H1 (cell line): ENCODE measurements around the gene ANP32A. TPM values are rescaled to one million over a fixed set of nuclear protein-coding genes. Genes with fewer than 3 reads are reported as not detected.
A peak's percentile ranks its signal among the peaks of the same experiment; 100 is the strongest.

Experiments
- CREB1 ChIP-seq: IDR thresholded peaks from 2 replicates; pipeline ENCODE4 v1.6.1; 2012; ENCODE audit warnings: inconsistent platforms
- EGR1 ChIP-seq: IDR thresholded peaks from 2 replicates; pipeline ENCODE4 v1.6.1; 2011; ENCODE audit warnings: low read depth, low read length, borderline replicate concordance
- EP300 ChIP-seq, 2 experiments: IDR thresholded peaks; 1 replicate in 1 of 2; 2 replicates in 1 of 2; pipeline ENCODE4 v1.6.1; 2011 to 2012; ENCODE audit warnings: low read depth in 2 of 2, low read length in 2 of 2, mild to moderate bottlenecking in 2 of 2, borderline replicate concordance in 1 of 2, inconsistent platforms in 1 of 2, moderate library complexity in 1 of 2
- GABPA ChIP-seq: IDR thresholded peaks from 2 replicates; pipeline ENCODE4 v1.6.1; 2011; ENCODE audit warnings: mild to moderate bottlenecking, low read length, moderate library complexity, borderline replicate concordance; ENCODE audit not compliant: insufficient read depth
- KDM4A ChIP-seq: IDR thresholded peaks from one replicate; pipeline ENCODE4 v1.7.1; 2012; ENCODE audit warnings: low read depth, mild to moderate bottlenecking, moderate library complexity, low read length, inconsistent platforms; ENCODE audit not compliant: severe bottlenecking
- NRF1 ChIP-seq: IDR thresholded peaks from 2 replicates; pipeline ENCODE4 v1.6.1; 2011; ENCODE audit warnings: mild to moderate bottlenecking, low read depth, low read length, improper control_type of control experiment
- SP1 ChIP-seq: IDR thresholded peaks from 2 replicates; pipeline ENCODE4 v1.6.1; 2011; ENCODE audit warnings: low read depth, low read length
- SP2 ChIP-seq: IDR thresholded peaks from 2 replicates; pipeline ENCODE4 v1.6.1; 2012; ENCODE audit warnings: mild to moderate bottlenecking, low read length, inconsistent platforms
- TAF1 ChIP-seq: IDR thresholded peaks from 2 replicates; pipeline ENCODE4 v1.6.1; 2011; ENCODE audit warnings: mild to moderate bottlenecking, low read depth, low read length
- YY1 ChIP-seq: IDR thresholded peaks from 2 replicates; pipeline ENCODE4 v1.6.1; 2011; ENCODE audit warnings: low read depth, mild to moderate bottlenecking, low read length
- polyA plus RNA-seq, 7 experiments: library from polyadenylated mRNA; depleted of rRNA in 3 of 7; stranded (reverse) in 5 of 7; unstranded in 2 of 7; fragments of >200 nt in 5 of 7; fragments of 200-250 nt in 2 of 7; gene quantifications; 1 replicate in 5 of 7; 2 replicates in 1 of 7; 4 replicates in 1 of 7; pipeline versions ENCODE4 v1.2.1 to v1.2.3, GENCODE V29; 2011 to 2013; ENCODE audit warnings: missing spikeins in 2 of 7, mixed read lengths in 2 of 7
- total RNA-seq: library from RNA; stranded (reverse); fragmentation: NEBNext Ultra II Directional; extraction: Animal tissue kit (Norgen Biotek cat#: 25700); gene quantifications from 2 replicates; pipeline ENCODE4 v1.2.1, GENCODE V29; 2021
- TF ChIP-seq, protein P1 (sequence below): IDR thresholded peaks from 2 replicates; pipeline ENCODE4 v1.6.1; 2012; ENCODE audit warnings: low read length, inconsistent platforms
- TF ChIP-seq, protein P2 (sequence below): IDR thresholded peaks from 2 replicates; pipeline ENCODE4 v1.6.1; 2012; ENCODE audit warnings: inconsistent platforms

Gene ANP32A
- total and polyA plus RNA-seq, 2 of the 8 experiments (the other 6 are each of a cell fraction or from before 2014, with no cell fraction given), result 70.8 to 295 TPM

DNA sequence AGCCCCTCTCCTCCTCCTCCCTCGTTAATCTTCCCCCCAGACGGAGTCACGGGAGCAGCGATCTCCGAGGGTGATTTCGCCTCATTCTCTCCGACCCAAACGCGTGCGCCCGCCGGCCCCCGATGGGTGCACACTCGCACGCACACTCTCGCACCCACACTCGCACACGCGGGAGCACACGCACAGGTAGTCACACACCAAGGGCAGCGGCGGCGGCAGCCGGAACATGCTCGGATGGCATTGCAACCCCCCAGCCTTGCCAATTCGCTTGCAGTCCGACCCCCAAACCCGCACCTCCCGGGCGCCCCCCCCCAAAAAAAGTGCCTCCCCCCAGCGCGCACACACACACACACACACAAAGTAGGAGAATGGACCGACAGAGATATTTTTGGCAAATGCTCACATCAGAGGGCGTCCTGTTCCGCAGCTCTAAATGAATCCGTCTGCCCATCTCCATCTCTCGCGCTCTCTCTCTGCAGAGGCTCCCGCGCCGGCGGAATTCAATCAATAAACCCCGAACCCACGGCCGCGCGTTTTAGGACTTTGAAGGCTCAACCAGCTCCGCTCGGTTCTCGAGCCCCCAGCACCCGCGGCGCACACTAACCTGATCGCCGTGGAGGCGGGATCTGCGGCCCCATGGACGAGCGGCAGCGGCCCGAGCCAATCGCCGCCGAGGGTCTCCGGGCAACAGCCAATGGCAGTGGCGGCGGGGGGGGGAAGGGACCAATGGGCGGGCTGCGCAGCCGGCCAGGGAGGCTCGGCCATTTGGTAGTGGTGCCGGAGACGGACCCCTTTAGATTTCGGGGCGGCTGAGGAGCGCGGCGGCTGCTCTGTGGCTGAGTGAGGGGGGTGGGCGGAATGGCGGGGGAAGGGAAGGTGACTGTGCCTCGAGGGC, at the start of gene ANP32A (continued):
- peak; percentile 19 for TF ChIP-seq KDM4A
- peak; percentile 96 for TF ChIP-seq SP1
- TF ChIP-seq CREB1, result peak; percentile 62
- TF ChIP-seq GABPA, result no peak
- TF ChIP-seq, protein P1, sequence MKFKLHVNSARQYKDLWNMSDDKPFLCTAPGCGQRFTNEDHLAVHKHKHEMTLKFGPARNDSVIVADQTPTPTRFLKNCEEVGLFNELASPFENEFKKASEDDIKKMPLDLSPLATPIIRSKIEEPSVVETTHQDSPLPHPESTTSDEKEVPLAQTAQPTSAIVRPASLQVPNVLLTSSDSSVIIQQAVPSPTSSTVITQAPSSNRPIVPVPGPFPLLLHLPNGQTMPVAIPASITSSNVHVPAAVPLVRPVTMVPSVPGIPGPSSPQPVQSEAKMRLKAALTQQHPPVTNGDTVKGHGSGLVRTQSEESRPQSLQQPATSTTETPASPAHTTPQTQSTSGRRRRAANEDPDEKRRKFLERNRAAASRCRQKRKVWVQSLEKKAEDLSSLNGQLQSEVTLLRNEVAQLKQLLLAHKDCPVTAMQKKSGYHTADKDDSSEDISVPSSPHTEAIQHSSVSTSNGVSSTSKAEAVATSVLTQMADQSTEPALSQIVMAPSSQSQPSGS, result no peak
- peak; percentile 86 for TF ChIP-seq SP2
- no peak for TF ChIP-seq EGR1
- TF ChIP-seq NRF1, result no peak
- TF ChIP-seq TAF1, result peak; percentile 77
- TF ChIP-seq EP300 (IDR thresholded peaks at IDR 0.05; ENCODE audit: borderline replicate concordance in 1 of 2, low read depth in 2 of 2, low read length in 2 of 2), result no peak
- TF ChIP-seq, protein P2, sequence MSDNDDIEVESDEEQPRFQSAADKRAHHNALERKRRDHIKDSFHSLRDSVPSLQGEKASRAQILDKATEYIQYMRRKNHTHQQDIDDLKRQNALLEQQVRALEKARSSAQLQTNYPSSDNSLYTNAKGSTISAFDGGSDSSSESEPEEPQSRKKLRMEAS, result peak; percentile 6; the same call in 1 of the 2 replicates
- 0 out of 2 replicates have a peak, but pooled peaks have one; percentile 24 for TF ChIP-seq YY1
- TF ChIP-seq, all 59 proteins: peak for 11
